Activated CD8-positive, alpha-beta T cell treated with anti-CD3 and anti-CD28 coated beads for 36 hours (primary cell): ENCODE data around the gene RRM1. TPM values are rescaled to one million over a fixed set of nuclear protein-coding genes. Genes with fewer than 3 reads are reported as not detected.

Source experiments
- ATAC-seq: fragments of 200-7000 bp; cut with Tn5 transposase; one replicate; pipeline ENCODE4 v1.10.0; 2021; ENCODE audit warnings: mild to moderate bottlenecking, moderate library complexity
- CTCF ChIA-PET: fragments of 350-600 bp; sonication (Branson Sonifier 250); formaldehyde crosslinking; loops from one replicate; lab custom pipeline; 2021; ENCODE audit warnings: antibody characterized with exemption; lab: Charles Lee
- POLR2A ChIA-PET: fragments of 350-600 bp; sonication (Branson Sonifier 250); formaldehyde crosslinking; loops from one replicate; lab custom pipeline; 2021; ENCODE audit warnings: antibody characterized with exemption; lab: Charles Lee
- DNase-seq: peaks from one replicate; pipeline ENCODE4 v3.0.0-alpha.2; 2020
- H3K27ac Mint-ChIP-seq: one replicate; pipeline ENCODE4 v1.8.0; 2021; ENCODE audit warnings: mild to moderate bottlenecking, mixed read lengths
- H3K27me3 Mint-ChIP-seq: one replicate; pipeline ENCODE4 v1.8.0; 2021; ENCODE audit warnings: mixed read lengths
- H3K36me3 Mint-ChIP-seq: one replicate; pipeline ENCODE4 v1.8.0; 2021; ENCODE audit warnings: low read depth, mixed read lengths
- H3K4me1 Mint-ChIP-seq: one replicate; pipeline ENCODE4 v1.8.0; 2021; ENCODE audit warnings: low read depth, mixed read lengths
- H3K4me3 Mint-ChIP-seq: one replicate; pipeline ENCODE4 v1.8.0; 2021; ENCODE audit warnings: mild to moderate bottlenecking, moderate library complexity, mixed read lengths
- H3K9me3 Mint-ChIP-seq: one replicate; pipeline ENCODE4 v1.8.0; 2021; ENCODE audit warnings: mixed read lengths
- intact Hi-C: fragments of 100-400 bp; cut with micrococcal nuclease; formaldehyde crosslinking; loops from one replicate; pipeline ENCODE4 v1.10.0; 2022
- total RNA-seq, 2 experiments: library from RNA; stranded (reverse); gene quantifications; one replicate each; pipeline ENCODE4 v1.2.3, GENCODE V29; 2021
- TF ChIP-seq, protein P1 (sequence below): fragments of 200-600 bp; IDR thresholded peaks from one replicate; pipeline ENCODE4 v1.8.0; 2022; ENCODE audit warnings: antibody characterized with exemption, mild to moderate bottlenecking

Gene RRM1
- total RNA-seq, 2 experiments from 2014 or later: 192 to 194 TPM

DNA sequence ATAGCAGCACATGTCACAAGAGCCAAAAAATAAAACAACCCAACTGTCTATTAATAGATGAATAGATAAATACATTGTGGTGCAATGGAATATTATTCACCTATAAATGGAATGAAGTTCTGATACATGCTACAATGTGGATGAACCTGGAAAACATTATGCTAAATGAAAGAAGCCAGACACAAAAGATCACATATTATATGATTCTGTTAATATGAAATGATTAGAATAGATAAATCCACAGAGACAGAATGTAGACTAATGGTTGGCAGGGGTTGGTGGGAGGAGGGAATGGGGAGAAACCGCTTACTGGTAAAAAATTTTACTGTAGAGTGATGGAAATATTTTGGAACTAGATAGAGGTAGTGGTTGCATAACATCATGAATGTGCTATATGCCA is 32.9 kb upstream of the RRM1 start:
- ATAC-seq (no peak), DNase-seq (no peak)
- Mint-ChIP-seq H3K4me3 (no peak overlapping the region), H3K9me3 (no peaks in the 10 kb centered on the region), H3K36me3 (peaks cover 18% of the 10 kb centered on the region), H3K27ac (no peak overlapping the region), H3K4me1 (peaks cover 53% of the 10 kb centered on the region), H3K27me3 (no peaks in the 10 kb centered on the region)
- POLR2A ChIA-PET: interaction anchor here (1.7 kb wide), 1 partner anchor 207 kb away, joined by 9 read pairs; the partner anchor contains the start of gene STIM1
- intact Hi-C loops: no loop called here
- CTCF ChIA-PET: interaction anchor here (1.6 to 7.5 kb wide), 4 partner anchors 11 to 220 kb away, joined by 4 to 64 read pairs (median 31); partner anchors contain the start of gene STIM1
- TF ChIP-seq, protein P1, sequence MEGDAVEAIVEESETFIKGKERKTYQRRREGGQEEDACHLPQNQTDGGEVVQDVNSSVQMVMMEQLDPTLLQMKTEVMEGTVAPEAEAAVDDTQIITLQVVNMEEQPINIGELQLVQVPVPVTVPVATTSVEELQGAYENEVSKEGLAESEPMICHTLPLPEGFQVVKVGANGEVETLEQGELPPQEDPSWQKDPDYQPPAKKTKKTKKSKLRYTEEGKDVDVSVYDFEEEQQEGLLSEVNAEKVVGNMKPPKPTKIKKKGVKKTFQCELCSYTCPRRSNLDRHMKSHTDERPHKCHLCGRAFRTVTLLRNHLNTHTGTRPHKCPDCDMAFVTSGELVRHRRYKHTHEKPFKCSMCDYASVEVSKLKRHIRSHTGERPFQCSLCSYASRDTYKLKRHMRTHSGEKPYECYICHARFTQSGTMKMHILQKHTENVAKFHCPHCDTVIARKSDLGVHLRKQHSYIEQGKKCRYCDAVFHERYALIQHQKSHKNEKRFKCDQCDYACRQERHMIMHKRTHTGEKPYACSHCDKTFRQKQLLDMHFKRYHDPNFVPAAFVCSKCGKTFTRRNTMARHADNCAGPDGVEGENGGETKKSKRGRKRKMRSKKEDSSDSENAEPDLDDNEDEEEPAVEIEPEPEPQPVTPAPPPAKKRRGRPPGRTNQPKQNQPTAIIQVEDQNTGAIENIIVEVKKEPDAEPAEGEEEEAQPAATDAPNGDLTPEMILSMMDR: no peak

DNA sequence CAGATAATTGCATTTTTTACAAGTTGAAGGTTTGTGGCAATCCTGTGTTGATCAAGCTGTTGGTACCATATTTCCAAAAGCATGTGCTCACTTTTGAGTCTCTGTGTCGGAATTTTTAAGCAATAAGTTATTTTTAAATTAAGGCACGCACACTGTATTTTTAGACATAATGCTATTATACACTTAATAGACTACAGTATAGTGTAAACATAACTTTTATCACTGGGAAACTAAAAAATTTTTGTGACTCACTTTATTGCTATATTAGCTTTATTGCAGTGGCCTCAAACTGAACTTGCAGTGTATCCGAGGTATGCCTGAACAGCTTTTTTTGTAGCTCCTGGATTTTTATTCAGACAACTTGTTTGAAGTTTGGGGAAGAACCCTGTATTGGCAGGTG is 31.3 kb upstream of the RRM1 start:
- no peaks in the 10 kb centered on the region for H3K9me3 Mint-ChIP-seq
- H3K27me3 Mint-ChIP-seq: no peaks in the 10 kb centered on the region
- peaks cover 11% of the 10 kb centered on the region for H3K36me3 Mint-ChIP-seq
- CTCF ChIA-PET: interaction anchor here (3.9 to 20.5 kb wide), 2 partner anchors 10 to 216 kb away, joined by 51 to 775 read pairs; partner anchors contain the start of genes RHOG and STIM1
- no peak overlapping the region for H3K4me3 Mint-ChIP-seq
- DNase-seq (no peak), ATAC-seq (no peak)
- intact Hi-C loops: no loop called here
- POLR2A ChIA-PET: interaction anchor here (0.8 to 0.9 kb wide), 2 partner anchors 10 to 17 kb away, joined by 3 to 4 read pairs; no protein-coding TSS in a partner anchor
- peaks cover 54% of the 10 kb centered on the region for H3K4me1 Mint-ChIP-seq
- no peak overlapping the region for H3K27ac Mint-ChIP-seq
- TF ChIP-seq, protein P1: no peak

DNA sequence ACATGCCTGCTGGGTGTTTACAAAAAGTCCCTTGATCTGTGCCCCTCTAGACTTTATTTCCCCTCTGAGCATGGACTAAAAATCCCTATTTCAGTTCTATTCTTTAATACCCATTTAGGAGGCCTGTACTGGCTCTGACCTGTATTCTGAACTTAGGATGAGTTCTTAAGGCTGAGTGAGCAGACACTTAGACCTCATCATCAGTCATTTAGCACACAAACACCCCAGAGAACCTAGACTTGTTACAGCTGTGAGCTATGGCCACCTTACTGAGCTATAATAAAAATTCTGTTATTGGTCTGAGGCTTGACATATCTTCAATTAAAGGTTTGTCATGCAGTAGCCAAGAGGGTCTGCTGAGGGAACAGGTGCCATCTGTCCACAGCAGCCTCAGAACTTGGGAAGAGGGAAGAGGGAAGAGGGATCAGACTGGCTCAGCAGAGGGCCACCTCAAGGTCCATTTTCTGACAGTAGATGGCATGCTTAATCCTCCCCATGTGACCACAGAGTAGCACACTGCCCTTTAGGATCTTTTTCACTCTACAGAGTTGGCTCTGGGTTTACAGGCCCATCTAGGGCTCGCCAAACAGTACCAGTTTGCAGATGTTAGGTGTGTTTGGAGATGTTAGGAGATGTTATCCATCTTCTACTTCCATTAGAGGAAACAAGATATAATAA is 30.2 kb upstream of the RRM1 start:
- ATAC-seq: peak; percentile 38
- peak overlapping the region; percentile 60 for H3K27ac Mint-ChIP-seq
- ChIA-PET POLR2A (interaction anchor here (0.8 to 1.3 kb wide), 3 partner anchors 9 to 215 kb away, joined by 3 to 4 read pairs (median 4); no protein-coding TSS in a partner anchor), CTCF (interaction anchor here (1.0 to 20.5 kb wide), 5 partner anchors 9 to 217 kb away, joined by 3 to 775 read pairs (median 3); partner anchors contain the start of genes RHOG and STIM1)
- H3K4me1 Mint-ChIP-seq: peaks cover 58% of the 10 kb centered on the region
- DNase-seq: no peak
- peaks cover 6% of the 10 kb centered on the region for H3K36me3 Mint-ChIP-seq
- TF ChIP-seq, protein P1: no peak
- H3K4me3 Mint-ChIP-seq: no peak overlapping the region
- no peaks in the 10 kb centered on the region for H3K27me3 Mint-ChIP-seq
- intact Hi-C loops: no loop called here
- no peaks in the 10 kb centered on the region for H3K9me3 Mint-ChIP-seq

DNA sequence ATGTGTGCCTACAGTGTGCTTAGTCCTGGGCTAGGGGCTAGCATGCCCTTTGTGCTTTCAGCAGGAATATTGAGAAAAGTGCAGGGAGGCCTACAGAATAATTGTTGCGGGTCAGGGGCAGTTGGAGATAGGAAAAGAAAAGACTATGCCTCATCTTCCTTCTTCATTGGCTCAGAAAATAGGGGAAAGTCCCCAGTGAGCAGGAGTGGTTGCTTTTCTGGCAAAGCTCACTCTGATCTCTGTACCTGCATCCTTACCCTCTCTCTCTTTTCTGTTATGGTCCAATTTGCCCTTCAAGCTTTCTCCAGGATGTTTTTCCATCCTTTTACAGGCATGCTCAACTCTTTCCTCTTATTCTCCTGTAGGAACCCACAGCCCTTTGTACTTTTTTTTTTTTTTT is 29.5 kb upstream of the RRM1 start:
- H3K4me1 Mint-ChIP-seq: peaks cover 64% of the 10 kb centered on the region
- peaks cover 3% of the 10 kb centered on the region for H3K36me3 Mint-ChIP-seq
- DNase-seq (peak; percentile 13), ATAC-seq (peak; percentile 56)
- POLR2A ChIA-PET: interaction anchor here (1.0 to 1.7 kb wide), 3 partner anchors 41 to 215 kb away, joined by 3 to 5 read pairs (median 4); partner anchors contain the start of gene STIM1
- no peaks in the 10 kb centered on the region for H3K9me3 Mint-ChIP-seq
- TF ChIP-seq, protein P1: no peak
- H3K27ac Mint-ChIP-seq: peak overlapping the region; percentile 48
- H3K4me3 Mint-ChIP-seq: no peak overlapping the region
- intact Hi-C loops: no loop called here
- no peaks in the 10 kb centered on the region for H3K27me3 Mint-ChIP-seq
- CTCF ChIA-PET: interaction anchor here (1.0 to 20.5 kb wide), 5 partner anchors 8 to 217 kb away, joined by 3 to 775 read pairs (median 3); partner anchors contain the start of genes RHOG and STIM1
